AG09319 (cell line): ENCODE results near the gene TEX14.

Source experiments
- DNase-seq: peaks from one replicate; pipeline ENCODE4 v3.0.0-alpha.2; 2010; ENCODE audit warnings: low read depth; ENCODE audit errors: extremely low read depth
- CTCF ChIP-seq: IDR thresholded peaks from 2 replicates; pipeline ENCODE4 v1.5.1; 2011; ENCODE audit warnings: low read depth, mild to moderate bottlenecking, inconsistent platforms, low read length, moderate library complexity

The TEX14 gene

GRCh38 chr17:58671969-58672368, 19.9 kb downstream of the TEX14 start:
- DNase-seq = no peak
- TF ChIP-seq CTCF = no peak

DNA sequence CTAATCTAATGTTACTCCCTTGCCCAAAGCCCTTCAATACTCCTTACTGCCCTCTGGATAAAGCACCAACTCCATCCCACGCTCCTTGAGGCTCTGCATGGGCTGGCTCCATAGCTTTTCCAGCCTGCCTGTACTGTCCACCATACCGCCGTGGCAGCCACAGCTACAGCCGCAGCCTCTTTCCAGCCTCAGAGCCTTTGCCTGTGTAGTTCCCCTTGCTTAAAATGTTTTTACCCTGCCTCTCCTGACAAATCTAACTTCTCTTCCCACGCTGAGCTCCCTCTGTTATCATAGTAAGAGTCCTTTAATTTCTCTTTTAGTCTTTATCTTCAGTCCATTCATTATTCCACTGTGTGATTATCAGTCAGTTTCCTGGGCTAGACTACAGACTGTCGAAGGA, 22.0 kb downstream of the TEX14 start:
- TF ChIP-seq CTCF = no peak
- no peak for DNase-seq

GRCh38 chr17:58668598-58668935, 23.3 kb downstream of the TEX14 start:
- DNase-seq = no peak
- no peak for TF ChIP-seq CTCF

DNA sequence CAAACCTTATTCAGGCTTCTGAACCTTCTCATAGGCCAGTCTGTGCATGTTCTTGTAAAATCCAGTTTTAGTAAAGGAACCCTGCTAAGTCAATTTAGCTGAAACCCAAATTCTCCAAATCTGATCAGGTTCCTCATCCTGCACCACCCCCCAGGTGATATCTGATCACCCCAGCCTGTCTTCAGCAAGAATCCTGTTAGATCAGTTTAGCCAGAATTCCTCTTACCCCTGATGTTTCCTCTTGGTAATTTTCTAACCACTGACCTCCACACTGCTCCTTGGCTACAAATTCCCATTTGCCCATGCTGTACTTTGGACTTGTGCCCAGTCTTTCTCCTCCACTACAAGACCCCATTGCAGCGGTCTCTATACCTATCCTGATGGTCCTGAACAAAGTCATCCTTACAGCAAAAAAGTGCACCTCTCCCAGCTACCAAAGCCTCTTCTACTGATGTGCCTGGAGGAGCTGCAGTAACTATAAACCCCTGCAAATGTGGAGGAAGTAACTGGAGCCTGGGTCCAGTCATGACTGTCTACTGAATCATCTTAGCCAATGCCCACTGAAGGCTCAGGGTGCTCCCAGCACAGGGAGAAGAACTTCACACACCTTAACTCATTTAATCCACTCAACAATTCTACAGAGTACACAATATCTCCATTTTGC, 23.8 kb downstream of the TEX14 start:
- no peak for DNase-seq
- TF ChIP-seq CTCF = no peak

- DNase-seq = no peak
- no peak for TF ChIP-seq CTCF
These were observed 25.0 kb downstream of the TEX14 start for GRCh38 chr17:58666858-58667267.

GRCh38 chr17:58665946-58666857, 25.6 kb downstream of the TEX14 start:
- DNase-seq = no peak
- TF ChIP-seq CTCF = no peak

DNA sequence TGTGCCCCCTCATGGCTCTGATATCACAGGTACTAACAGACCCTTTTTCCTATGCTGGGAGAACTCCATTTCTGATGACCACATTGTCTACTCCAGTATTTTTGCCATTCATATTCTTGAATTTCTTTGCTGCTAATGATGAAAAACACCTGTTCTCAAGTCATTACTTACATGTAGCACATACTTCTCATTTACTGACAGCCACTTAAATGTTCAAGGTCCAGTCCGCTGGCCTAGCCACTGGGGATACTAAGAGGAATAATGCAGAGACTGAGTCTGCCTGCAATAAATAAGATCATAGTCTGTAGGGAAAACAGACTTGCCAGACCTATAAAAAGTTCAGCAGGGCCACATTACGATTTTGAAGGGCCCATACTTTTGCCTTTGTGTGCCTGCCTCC, 27.5 kb downstream of the TEX14 start:
- DNase-seq = no peak
- TF ChIP-seq CTCF = no peak
